Measurements from ENCODE around the gene PUS7L. TPM values are rescaled to one million over a fixed set of nuclear protein-coding genes. Genes with fewer than 3 reads are reported as not detected.

Gene PUS7L, protein sequence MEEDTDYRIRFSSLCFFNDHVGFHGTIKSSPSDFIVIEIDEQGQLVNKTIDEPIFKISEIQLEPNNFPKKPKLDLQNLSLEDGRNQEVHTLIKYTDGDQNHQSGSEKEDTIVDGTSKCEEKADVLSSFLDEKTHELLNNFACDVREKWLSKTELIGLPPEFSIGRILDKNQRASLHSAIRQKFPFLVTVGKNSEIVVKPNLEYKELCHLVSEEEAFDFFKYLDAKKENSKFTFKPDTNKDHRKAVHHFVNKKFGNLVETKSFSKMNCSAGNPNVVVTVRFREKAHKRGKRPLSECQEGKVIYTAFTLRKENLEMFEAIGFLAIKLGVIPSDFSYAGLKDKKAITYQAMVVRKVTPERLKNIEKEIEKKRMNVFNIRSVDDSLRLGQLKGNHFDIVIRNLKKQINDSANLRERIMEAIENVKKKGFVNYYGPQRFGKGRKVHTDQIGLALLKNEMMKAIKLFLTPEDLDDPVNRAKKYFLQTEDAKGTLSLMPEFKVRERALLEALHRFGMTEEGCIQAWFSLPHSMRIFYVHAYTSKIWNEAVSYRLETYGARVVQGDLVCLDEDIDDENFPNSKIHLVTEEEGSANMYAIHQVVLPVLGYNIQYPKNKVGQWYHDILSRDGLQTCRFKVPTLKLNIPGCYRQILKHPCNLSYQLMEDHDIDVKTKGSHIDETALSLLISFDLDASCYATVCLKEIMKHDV
- total RNA-seq = 10 to 100 TPM in 1 of 3 donors, 1 to 10 TPM in 2; 7.8 to 13.6 (median 9.2) TPM

- Histone ChIP-seq H3K4me1 (peaks cover 0 to 16% of the 10 kb centered on the region in 2 donors), H3K36me3 (no peaks in the 10 kb centered on the region), H3K4me3 (peak within 1 kb of the TSS; percentile 65 to 82 (median 73)), H3K27ac (peak within 1 kb of the TSS; percentile 88 to 95), H3K27me3 (no peaks in the 10 kb centered on the region), H3K9me3 (no peaks in the 10 kb centered on the region)
- DNase-seq (ENCODE audit: low spot score in 2 of 2) = peak; percentile 92 to 95
- intact Hi-C loops (cut with DNase I; ENCODE audit: low total_unique reads) = no loop called here
- TF ChIP-seq POLR2AphosphoS5 (IDR thresholded peaks at IDR 0.05) = peak; percentile 68 to 84 (median 73)
- TF ChIP-seq POLR2A (IDR thresholded peaks at IDR 0.05) = peak; percentile 75
- TF ChIP-seq CTCF (IDR thresholded peaks at IDR 0.05) = peak in 2 of 3 donors; percentile 32 to 49
Observed at GRCh38 chr12:43758728-43759563, at the start of gene PUS7L, which contains the start of gene IRAK4. Gene PUS7L, minus strand, starts transcription at chr12:43758790. Its CDS starts 3,545 bp downstream, at chr12:43755245. Gene IRAK4, plus strand, starts transcription at chr12:43758951. Its CDS starts 9,161 bp downstream, at chr12:43768112.

DNA sequence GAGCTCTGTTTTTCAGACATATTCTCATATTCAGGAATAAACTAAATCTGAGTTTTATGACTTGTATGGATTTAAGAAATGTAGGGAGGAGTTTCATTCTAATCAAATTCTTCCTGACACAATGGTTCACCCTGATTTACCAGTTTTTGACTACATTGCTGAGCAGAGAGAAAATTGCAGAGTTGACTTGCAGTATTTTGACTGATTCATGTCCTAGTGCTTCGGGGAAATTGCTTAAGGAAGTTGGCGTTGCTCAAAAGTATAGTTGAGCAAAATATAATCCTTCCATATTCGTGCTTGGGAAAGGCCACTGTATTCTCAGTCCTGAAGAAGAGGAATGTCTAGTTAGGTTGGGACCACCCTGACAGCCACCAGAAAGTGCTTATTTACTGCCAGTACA, 48.8 kb upstream of the PUS7L start:
- Histone ChIP-seq H3K27me3 (no peaks in the 10 kb centered on the region), H3K4me3 (no peak overlapping the region), H3K36me3 (no peaks in the 10 kb centered on the region), H3K27ac (peak overlapping the region in 1 of 2 donors; percentile 96), H3K9me3 (no peaks in the 10 kb centered on the region), H3K4me1 (peaks cover 0 to 5% of the 10 kb centered on the region in 2 donors)
- intact Hi-C loops (cut with DNase I; ENCODE audit: low total_unique reads) = no loop called here
- TF ChIP-seq POLR2A (IDR thresholded peaks at IDR 0.05) (no peak), CTCF (IDR thresholded peaks at IDR 0.05) (no peak), POLR2AphosphoS5 (IDR thresholded peaks at IDR 0.05) (no peak)
- no peak for DNase-seq (ENCODE audit: low spot score in 2 of 2)

GRCh38 chr12:43806737-43807072, 48.1 kb upstream of the PUS7L start:
- no peaks in the 10 kb centered on the region for H3K27me3 ChIP-seq
- peaks cover 0 to 5% of the 10 kb centered on the region in 2 donors for H3K4me1 ChIP-seq
- no peaks in the 10 kb centered on the region for H3K9me3 ChIP-seq
- intact Hi-C loops (cut with DNase I; ENCODE audit: low total_unique reads) = no loop called here
- no peaks in the 10 kb centered on the region for H3K36me3 ChIP-seq
- H3K4me3 ChIP-seq = peak overlapping the region; percentile 82 to 86 (median 83)
- DNase-seq (ENCODE audit: low spot score in 2 of 2) = no peak
- TF ChIP-seq POLR2AphosphoS5 (IDR thresholded peaks at IDR 0.05) (no peak), POLR2A (IDR thresholded peaks at IDR 0.05) (no peak), CTCF (IDR thresholded peaks at IDR 0.05) (no peak)
- peak overlapping the region; percentile 96 to 99 for H3K27ac ChIP-seq

GRCh38 chr12:43805860-43806736, 47.5 kb upstream of the PUS7L start, which contains the start of gene TWF1:
Gene TWF1, minus strand, starts transcription at chr12:43806317. Its CDS starts 72 bp downstream, at chr12:43806245.
- TF ChIP-seq POLR2AphosphoS5 (IDR thresholded peaks at IDR 0.05) = peak; percentile 21 to 77 (median 74)
- TF ChIP-seq POLR2A (IDR thresholded peaks at IDR 0.05) = peak; percentile 18
- peak; percentile 10 to 43 (median 25) for TF ChIP-seq CTCF (IDR thresholded peaks at IDR 0.05)
- intact Hi-C loops (cut with DNase I; ENCODE audit: low total_unique reads) = no loop called here
- H3K4me1 ChIP-seq = peaks cover 0 to 5% of the 10 kb centered on the region in 2 donors
- peak; percentile 75 to 81 for DNase-seq (ENCODE audit: low spot score in 2 of 2)
- peak within 1 kb of the TSS; percentile 96 to 99 for H3K27ac ChIP-seq
- H3K9me3 ChIP-seq = no peaks in the 10 kb centered on the region
- H3K4me3 ChIP-seq = peak within 1 kb of the TSS; percentile 82 to 86 (median 83)
- H3K27me3 ChIP-seq = no peaks in the 10 kb centered on the region
- no peaks in the 10 kb centered on the region for H3K36me3 ChIP-seq
